HG02678 (cell line): ENCODE data around the gene PRKAR1B.

Experiments
- ATAC-seq: cut with Tn5 transposase; IDR thresholded peaks from one replicate; pipeline ENCODE4 v1.9.1; 2021; ENCODE audit warnings: mild to moderate bottlenecking, moderate library complexity; ENCODE audit not compliant: unreplicated experiment

Gene PRKAR1B

DNA sequence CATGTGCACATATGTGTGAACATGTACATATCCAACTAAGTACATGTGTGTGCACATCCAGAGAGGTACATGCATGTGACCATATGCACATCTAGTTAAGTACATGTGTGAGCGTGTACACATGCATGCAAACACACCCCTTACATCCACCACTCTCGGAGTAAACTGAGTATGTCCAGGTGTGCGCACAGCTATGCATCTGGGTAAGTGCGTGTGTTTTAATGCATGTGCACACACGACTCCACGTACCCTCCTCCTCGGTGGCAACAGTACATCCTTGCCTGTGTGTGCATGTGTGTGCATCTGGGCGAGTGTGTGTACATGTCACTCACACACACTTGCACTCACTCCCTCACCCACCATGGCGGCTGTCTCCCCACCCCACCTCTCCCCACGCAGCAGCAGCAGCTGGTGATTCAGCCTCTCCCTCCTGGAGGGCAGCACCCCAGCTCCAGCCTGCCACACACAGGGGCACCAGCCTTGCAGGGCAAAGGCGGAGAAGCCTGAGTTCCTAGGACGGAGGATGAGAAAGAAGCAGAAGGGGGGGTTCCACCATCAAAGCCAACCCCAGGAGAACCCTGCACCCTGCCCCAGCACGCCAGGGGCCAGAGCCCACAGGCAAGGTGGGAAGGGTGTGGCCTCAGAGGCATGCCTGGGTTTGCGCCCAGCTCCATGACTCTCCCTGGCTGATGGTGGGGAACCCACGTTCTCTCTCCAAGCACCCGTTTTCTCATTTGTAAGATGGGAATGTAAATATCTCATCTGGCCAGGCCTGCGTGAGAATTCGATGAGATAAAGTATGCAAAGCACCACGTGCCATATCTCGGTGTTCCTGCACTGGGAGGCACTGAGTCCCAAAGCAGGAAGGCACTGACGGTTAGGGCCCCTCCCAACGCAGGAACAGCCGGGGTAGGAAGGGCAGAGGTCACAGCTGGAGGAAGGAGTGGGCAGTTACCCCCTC lies 28.3 kb downstream of the PRKAR1B start:
- no peak for ATAC-seq

DNA sequence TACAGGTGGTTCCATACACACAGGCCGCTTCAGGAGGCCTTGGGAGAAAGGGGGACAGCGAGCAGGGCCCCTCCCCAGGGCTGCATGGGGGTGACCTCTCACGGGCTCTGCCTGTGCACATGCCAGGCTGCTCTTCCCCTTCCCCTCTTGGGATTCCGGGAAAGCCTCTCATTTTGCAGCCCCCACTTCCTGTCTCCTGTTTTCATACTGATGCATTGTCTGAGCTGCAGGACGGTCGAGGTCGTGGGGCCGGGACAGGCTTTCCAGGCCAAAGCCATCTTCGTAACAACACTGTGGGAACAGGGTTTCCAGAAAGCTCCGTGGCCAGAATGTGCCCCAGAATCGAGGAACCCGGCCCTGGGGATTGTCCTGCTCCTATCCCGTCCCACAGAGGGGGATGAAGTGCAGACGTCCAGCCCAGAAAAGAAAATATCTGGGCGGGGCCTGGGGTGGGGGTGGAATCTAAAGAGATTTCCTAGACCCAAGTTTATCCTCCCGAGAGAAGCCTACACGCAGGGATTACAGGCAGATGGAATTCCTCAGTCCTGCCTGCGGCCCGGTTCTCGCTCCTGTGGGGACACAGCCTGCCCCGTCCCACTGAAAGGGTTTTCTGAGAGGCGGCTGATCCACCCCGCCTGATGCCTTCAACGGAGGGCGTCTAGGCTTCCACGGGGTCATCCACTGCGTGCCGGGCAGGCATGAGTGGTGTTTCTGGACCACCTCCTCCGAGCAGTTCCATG lies 30.1 kb downstream of the PRKAR1B start:
- ATAC-seq: no peak

DNA sequence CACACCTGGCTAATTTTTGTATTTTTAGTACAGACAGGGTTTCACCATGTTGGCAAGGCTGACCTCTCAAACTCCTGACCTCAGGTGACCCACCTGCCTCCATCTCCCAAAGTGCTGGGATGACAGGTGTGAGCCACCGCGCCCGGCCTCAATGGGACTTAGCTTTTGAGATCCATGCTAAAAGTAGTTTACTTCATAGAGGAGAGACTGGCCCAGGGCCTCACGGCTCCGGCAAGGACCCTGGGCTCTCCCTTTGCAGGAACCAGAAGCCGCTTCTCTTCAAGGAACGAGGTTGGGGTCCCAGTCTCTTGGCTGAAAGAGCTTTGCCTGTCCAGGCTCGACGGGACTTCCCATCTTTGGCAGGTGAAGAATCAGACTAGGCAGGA lies 30.7 kb downstream of the PRKAR1B start:
- ATAC-seq: no peak

- no peak for ATAC-seq
These were observed 33.8 kb downstream of the PRKAR1B start for GRCh38 chr7:693280-693679.

DNA sequence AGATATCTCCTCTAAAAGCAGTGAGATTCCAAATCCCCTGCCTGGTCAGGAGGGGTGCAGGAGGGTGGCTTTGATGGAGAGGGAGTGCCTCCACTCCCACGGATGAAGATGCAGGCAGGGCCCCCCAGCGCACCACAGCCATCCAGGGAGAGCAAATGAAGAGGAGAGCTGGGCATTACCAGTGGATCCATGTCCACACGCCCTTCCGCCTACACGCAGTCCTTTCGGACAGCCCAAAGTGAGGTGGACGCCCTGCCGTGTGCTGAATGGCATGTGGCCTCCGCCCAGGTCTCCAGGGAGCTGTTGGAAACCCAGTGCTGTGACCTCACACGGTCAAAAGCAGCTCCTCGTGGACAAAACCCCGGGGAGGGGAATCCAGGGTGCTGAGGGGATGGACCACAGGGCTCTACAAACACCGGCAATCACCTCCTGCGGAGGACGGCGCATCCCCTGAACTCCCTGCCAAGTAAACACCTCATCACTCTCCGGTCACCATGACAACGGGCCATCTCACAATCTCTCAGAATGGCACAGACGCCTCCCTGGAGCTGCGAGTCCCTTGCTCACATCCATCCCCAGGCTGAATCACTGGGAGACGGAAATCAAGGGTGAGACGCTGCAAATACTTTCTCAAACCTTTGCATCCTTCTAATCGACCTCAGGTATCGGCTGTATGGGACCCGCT lies 35.6 kb downstream of the PRKAR1B start:
- ATAC-seq: no peak

DNA sequence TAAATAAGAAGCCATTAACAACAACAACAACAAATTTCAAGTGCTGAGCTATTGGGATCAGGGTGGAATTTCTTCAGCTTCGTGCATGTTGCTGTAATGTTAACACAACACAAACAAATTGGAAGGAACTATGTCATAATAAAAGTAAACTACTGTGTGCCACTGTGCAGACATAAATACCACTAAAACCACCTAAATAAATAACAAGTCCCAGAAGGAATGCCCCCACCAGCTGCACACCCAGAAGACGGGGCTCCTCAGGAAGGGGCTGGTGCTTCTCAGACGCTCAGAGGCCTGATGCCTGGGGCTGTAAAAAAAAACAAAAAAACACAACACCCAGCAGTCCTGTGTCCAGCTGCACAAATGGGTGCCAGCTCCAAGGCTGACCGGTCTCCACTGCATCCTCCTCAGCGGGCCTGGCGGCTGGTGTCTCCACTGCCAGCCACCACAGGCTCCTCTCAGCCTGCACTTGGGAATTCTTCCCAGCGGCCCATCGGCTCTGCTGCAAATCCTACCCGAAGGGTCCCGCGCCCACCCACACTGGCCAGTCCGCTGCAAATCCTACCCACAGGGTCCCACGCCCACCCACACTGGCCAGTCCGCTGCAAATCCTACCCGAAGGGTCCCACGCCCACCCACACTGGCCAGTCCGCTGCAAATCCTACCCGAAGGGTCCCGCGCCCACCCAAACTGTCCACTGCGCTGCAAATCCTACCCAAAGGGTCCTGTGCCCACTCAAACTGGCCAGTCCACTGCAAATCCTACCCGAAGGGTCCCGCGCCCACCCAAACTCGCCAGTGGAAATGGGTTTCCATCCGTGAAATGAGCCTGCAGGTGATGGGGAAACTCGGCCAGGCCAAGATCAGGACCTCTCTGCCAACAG lies 36.4 kb downstream of the PRKAR1B start:
- ATAC-seq: no peak

DNA sequence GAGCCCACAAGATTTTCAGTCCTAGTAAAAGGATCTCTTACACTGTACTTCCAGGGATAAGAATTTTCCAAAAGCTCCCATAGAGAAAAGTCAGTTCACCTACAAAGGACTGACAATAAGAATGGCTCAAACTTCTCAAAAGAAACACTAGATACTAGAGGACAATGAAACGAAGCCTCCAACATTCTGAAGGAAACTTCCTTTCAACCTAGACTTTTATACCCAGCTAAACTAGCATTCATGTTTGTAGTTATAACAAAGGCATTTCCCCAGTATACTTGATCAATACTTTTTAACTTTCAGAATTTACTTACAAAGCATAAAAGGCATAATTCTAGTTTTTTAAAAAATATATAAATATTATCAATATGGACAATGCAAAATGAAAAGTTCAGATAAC lies 41.5 kb downstream of the PRKAR1B start:
- ATAC-seq: no peak

DNA sequence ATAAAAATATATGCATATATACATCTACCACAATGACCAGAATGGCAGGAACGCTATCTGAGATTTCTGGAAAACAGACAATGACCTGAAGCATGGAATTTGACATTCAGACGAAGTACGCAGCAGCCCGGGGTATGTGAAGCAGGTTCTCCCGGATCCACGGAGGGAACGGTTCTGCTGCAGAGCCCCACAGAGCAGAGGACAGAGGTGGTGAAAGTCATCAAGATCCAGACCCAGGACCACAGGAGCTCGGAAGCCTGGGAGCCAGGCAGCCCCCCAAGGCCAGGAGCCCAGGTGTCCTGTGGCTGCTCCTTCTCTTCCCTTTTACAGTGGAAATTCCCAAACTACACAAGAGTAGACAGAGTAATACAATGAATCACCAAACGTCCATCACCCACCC lies 42.7 kb downstream of the PRKAR1B start:
- ATAC-seq: no peak

- ATAC-seq: no peak
These were observed 43.4 kb downstream of the PRKAR1B start for GRCh38 chr7:683526-684205.

DNA sequence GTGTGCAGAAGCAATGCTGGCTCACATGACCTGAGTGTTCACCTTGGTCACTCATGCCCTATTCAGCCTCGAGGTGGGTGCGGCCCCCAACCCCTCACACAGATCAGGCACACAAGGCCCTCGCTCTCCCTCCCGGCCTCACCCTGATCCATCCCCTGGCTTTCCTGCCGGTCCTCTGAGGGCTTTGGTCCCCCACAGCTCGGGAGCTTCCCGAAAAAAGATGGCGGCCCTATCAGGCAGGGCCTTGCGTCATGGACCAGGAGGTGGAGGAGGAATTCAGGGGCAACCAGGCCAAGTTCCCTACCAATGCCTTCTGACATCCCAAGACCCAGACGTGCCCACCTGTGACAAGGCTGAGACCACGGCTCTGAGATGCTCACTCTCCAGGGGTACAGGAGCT lies 44.3 kb downstream of the PRKAR1B start:
- no peak for ATAC-seq

DNA sequence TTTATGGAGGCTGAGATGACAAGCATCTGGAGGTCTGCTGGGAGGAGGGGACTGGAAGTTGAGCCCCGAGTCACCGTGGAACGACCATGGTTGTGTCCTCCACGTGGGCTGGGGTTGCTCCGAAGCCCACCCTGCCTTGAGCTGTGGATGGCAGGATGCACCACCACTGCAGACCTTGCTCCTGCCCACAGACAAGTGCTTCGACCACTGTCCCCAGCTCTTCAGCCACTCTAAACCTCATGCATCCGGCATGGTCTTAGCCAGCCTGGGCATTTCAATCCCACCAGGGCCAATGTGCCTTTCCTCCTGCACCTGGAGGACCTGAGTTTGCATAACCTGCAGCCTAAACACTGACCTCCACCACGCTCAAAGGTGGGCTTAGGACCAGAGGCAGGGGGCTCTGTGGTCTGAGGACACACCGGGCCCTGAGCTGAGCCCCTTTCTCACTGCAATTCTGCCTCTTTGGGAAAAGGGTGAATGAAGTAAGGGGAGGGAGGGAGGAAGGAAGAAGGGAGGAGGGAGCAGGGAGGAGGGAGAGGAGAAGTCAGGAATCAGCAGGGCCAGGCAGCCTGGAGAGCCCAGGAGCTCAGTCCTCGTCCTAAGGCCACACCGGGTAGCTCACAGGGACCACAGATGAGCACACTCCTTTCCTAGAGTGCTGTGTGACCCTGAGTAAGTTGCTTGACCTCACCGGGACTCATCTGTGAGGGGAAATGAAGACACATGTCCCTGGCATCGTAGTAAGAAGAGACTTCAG lies 45.4 kb downstream of the PRKAR1B start:
- ATAC-seq: no peak

GRCh38 chr7:680411-681127 lies 46.5 kb downstream of the PRKAR1B start:
- no peak for ATAC-seq

DNA sequence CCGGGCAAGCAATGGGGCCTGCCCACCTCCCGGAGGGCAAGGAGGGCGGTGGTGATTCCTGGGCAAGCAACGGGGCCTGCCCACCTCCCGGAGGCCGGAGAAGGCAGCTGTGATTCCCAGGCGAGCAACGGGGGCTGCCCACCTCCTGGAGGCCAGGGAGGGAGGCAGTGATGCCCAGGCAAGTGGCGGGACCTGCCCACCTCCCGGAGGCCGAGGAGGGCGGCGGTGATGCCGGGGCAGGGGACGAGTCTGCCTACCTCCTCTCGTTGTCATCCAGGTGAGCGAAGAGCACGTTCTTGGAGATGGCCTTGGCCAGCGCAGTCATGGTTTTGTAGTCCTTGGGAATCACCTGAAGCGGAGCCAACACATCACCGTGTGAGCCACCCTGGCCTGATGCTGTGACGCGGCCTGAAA lies 50.1 kb downstream of the PRKAR1B start:
- ATAC-seq: no peak

DNA sequence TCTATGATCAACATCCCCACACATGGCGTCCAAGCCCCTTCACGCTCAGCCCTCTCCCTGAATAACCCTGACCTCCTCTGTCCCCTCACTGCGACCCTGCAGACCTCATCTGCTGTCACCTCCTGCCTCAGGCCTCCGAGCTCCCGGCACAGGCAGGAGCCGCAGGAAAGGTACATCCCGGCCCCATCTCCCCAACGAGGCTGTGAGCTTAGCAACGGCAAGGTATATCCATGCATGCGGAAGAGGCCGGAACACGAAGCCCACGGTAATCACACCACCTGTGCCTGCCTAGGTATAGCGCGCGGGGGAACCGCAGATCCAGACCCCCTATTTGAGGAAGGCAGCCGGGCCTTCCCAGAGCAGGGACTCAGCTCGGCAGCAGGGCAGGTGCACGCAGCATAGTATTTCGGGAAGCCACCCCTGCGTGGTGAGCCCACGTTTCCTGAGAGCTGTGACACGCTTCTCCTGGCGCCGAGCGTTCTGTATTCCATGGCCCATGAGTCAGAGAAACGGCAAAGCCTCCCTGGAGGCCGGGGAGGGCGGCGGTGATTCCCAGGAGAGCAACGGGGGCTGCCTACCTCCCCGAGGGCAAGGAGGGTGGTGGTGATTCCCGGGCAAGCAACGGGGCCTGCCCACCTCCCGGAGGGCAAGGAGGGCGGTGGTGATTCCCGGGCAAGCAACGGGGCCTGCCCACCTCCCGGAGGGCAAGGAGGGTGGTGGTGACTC lies 50.7 kb downstream of the PRKAR1B start:
- no peak for ATAC-seq

- no peak for ATAC-seq
These were observed 52.3 kb downstream of the PRKAR1B start for GRCh38 chr7:674454-675410.

DNA sequence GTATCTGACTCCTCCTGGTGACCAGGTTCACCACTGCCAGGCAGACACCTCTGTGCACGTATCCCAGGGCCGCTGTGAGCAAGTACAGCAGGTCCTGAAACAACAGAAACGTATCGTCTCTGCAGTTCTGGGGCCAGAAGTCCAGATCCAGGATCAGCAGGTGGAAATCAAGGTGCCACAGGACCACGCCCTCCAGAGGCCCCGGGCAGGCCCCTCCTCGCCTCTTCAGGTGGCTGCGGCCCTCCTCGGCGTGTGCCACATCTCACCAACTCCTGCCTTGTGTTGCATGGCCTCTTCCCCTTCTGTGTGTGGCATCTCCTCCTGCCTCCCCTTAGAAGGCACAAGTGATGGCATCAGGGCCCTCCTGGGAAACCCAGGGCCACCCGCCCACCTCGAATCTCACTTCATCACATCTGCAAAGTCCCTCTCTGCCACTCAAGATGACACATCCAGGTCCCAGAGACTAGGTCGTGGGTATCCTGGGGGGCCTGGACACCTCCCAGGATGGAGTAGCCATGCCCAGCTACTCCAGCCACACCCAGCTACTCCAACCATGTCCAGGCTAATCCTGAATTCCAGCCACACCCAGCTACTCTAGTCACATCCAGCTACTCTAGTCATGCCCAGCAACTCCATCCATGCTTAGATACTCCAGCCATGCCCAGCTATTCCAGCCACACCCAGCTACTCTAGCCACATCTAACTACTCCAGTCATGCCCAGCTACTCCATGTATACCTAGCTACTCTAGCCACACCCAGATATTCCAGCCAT lies 53.2 kb downstream of the PRKAR1B start:
- ATAC-seq: no peak
